GM19025 (cell line): ENCODE results near the gene CFD.
"Not testable (repeated sequence)": the region's sequence is repeated elsewhere in the genome, so short reads cannot be mapped to it uniquely, and the experiment has no call there.

Experiments used
- ATAC-seq: cut with Tn5 transposase; IDR thresholded peaks from one replicate; pipeline ENCODE4 v1.9.1; 2021; ENCODE audit warnings: mild to moderate bottlenecking, low read depth, moderate library complexity; ENCODE audit not compliant: unreplicated experiment

The CFD gene

GRCh38 chr19:850979-851335 is 8.5 kb upstream of the CFD start:
- ATAC-seq, result no peak

- no peak for ATAC-seq
Observed at GRCh38 chr19:852136-853013, 7.1 kb upstream of the CFD start, which contains the start of gene ELANE. Gene ELANE, plus strand, starts transcription at chr19:852303. Its CDS starts 26 bp downstream, at chr19:852329.

- no peak for ATAC-seq
Observed at GRCh38 chr19:853014-853585, 6.4 kb upstream of the CFD start.

- ATAC-seq, result not testable (repeated sequence)
Observed at GRCh38 chr19:853614-854220, 5.7 kb upstream of the CFD start.

GRCh38 chr19:854549-854948 is 4.9 kb upstream of the CFD start:
- no peak for ATAC-seq

GRCh38 chr19:855142-855541 is 4.3 kb upstream of the CFD start:
- ATAC-seq, result no peak

GRCh38 chr19:855566-856120 is 3.8 kb upstream of the CFD start:
- ATAC-seq, result no peak

- ATAC-seq, result no peak
Observed at GRCh38 chr19:858284-858683, 1.2 kb upstream of the CFD start.

GRCh38 chr19:861141-861755 is 1.8 kb downstream of the CFD start:
- no peak for ATAC-seq

- ATAC-seq, result no peak
Observed at GRCh38 chr19:861756-862580, 2.5 kb downstream of the CFD start.

- ATAC-seq, result no peak
Observed at GRCh38 chr19:862581-863314, 3.3 kb downstream of the CFD start.

GRCh38 chr19:863315-863620 is 3.8 kb downstream of the CFD start:
- ATAC-seq, result no peak

- ATAC-seq, result no peak
Observed at GRCh38 chr19:866769-867300, 7.4 kb downstream of the CFD start.

- no peak for ATAC-seq
Observed at GRCh38 chr19:867301-867793, 7.9 kb downstream of the CFD start.

GRCh38 chr19:867855-868457 is 8.5 kb downstream of the CFD start:
- no peak for ATAC-seq

- no peak for ATAC-seq
Observed at GRCh38 chr19:868458-869244, 9.2 kb downstream of the CFD start.

- ATAC-seq, result no peak
Observed at GRCh38 chr19:869245-870177, 10.0 kb downstream of the CFD start.
